ENCODE measurements around the gene HNRNPUL2. TPM values are rescaled to one million over a fixed set of nuclear protein-coding genes. Genes with fewer than 3 reads are reported as not detected.
"Not testable (repeated sequence)": the region's sequence is repeated elsewhere in the genome, so short reads cannot be mapped to it uniquely, and the experiment has no call there.

Gene HNRNPUL2
- total and polyA plus RNA-seq, 2 of the 8 experiments (the other 6 are each of a cell fraction or from before 2014, with no cell fraction given) = 14.9 to 46.4 TPM

DNA sequence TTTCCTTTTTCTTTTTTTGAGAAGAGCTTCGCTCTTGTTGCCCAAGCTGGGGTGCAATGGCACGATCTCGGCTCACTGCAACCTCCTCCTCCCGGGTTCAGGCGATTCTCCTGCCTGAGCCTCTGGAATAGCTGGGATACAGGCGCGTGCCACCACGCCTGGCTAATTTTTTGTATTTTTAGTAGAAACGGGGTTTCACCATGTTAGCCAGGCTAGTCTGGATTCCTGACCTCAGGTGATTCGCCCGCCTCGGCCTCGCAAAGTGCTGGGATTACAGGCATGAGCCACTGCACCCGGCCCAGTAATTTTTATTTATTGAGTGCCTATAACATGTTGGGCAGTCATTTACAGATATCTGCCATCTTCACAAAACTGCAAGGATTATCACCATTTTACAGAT, 2.8 kb upstream of the HNRNPUL2 start:
- not testable (repeated sequence) for H2BK120ac ChIP-seq (replicated peaks; ENCODE audit: low read depth, low read length); H2BK20ac ChIP-seq (ENCODE audit: low read length); H3K27me3 ChIP-seq (replicated peaks in 1 of 4; ENCODE audit: control insufficient read depth in 3 of 4, extremely low read depth in 1 of 4, insufficient read depth in 3 of 4, low read length in 3 of 4); H4K8ac ChIP-seq (ENCODE audit: extremely low read depth, insufficient read depth, low read length); H2AFZ ChIP-seq (ENCODE audit: low read length); H3K56ac ChIP-seq (replicated peaks; ENCODE audit: insufficient read length, low read depth, low read length); H3K9ac ChIP-seq (replicated peaks in 1 of 4; ENCODE audit: extremely low read depth in 1 of 4, low read depth in 3 of 4, low read length in 3 of 4); H3K23ac ChIP-seq (ENCODE audit: insufficient read length); H2AK5ac ChIP-seq (ENCODE audit: low read depth, low read length); H3K9me3 ChIP-seq (ENCODE audit: insufficient read depth in 2 of 2, low read depth in 1 of 2, low read length in 1 of 2); DNase-seq (ENCODE audit: low read depth in 1 of 2, low spot score in 2 of 2); H2BK15ac ChIP-seq (ENCODE audit: low read length); FAIRE-seq; H4K5ac ChIP-seq (ENCODE audit: insufficient read length, low read depth, low read length); H3K27ac ChIP-seq (ENCODE audit: low read depth, low read length); H3K4ac ChIP-seq (replicated peaks; ENCODE audit: insufficient read length, low read depth, low read length); H3K18ac ChIP-seq (ENCODE audit: extremely low read depth, low read length); H3K79me1 ChIP-seq (ENCODE audit: low read depth, low read length); H2BK12ac ChIP-seq (ENCODE audit: low read depth, low read length); H2BK5ac ChIP-seq (ENCODE audit: low read depth, low read length); H4K91ac ChIP-seq (replicated peaks; ENCODE audit: insufficient read length, low read length); H3K14ac ChIP-seq (ENCODE audit: insufficient read length); H3K4me1 ChIP-seq (replicated peaks in 1 of 4; ENCODE audit: control insufficient read depth in 3 of 4, insufficient read depth in 4 of 4, low read length in 3 of 4)
- 86% methylated on average over 14 of the region's 14 CpGs; no CpG with 5 or more reads in 1 of the 2 experiments for WGBS, 2 experiments (ENCODE audit: extremely low coverage in 1 of 2, insufficient coverage in 1 of 2, insufficient read length in 1 of 2, insufficient replicate concordance in 2 of 2, low coverage in 1 of 2, low lambda C conversion rate in 2 of 2, missing lambda C conversion rate in 1 of 2)
- Histone ChIP-seq H3K4me3 (ENCODE audit: extremely low read depth in 1 of 4, insufficient read depth in 2 of 4, low read depth in 3 of 4, low read length in 4 of 4) (peak overlapping the region in 1 of 4 experiments; percentile 87; a peak in 1 of 8 replicates), H4K20me1 (replicated peaks in 1 of 2; ENCODE audit: control insufficient read depth in 1 of 2, insufficient read depth in 2 of 2, low read length in 2 of 2) (peaks cover 4 to 12% of the 10 kb centered on the region in 2 experiments), H3K36me3 (ENCODE audit: control insufficient read depth in 2 of 4, insufficient read depth in 4 of 4, low read length in 3 of 4) (peaks cover 1 to 14% (median 4%) of the 10 kb centered on the region in 4 experiments; a peak in 6 of 8 replicates), H3K79me2 (ENCODE audit: control insufficient read depth in 1 of 2, insufficient read depth in 2 of 2, low read length in 2 of 2) (peaks cover 15 to 50% of the 10 kb centered on the region in 2 experiments), H3K23me2 (ENCODE audit: low read depth, low read length) (peaks cover 16% of the 10 kb centered on the region), H3K4me2 (ENCODE audit: insufficient read depth in 1 of 2, low read depth in 2 of 2, low read length in 2 of 2) (peak overlapping the region; percentile 34 to 93; a peak in 2 of 4 replicates)
- CTCF ChIA-PET (ENCODE audit: partially characterized antibody) = interaction anchor here (0.5 to 6.1 kb wide), 12 partner anchors 11 to 440 kb away, joined by 3 to 45 read pairs (median 4); partner anchors contain the start of genes LBHD1, TAF6L, TMEM179B and ZBTB3
- POLR2A ChIA-PET (ENCODE audit: partially characterized antibody) = interaction anchor here (0.8 to 10.9 kb wide), 11 partner anchors 9 to 124 kb away, joined by 3 to 192 read pairs (median 6); partner anchors contain the start of genes BSCL2, GNG3, TAF6L and TMEM179B
